Activated T-cell treated with anti-CD3 and anti-CD28 coated beads for 4 hours (primary cell): ENCODE measurements around the gene PUSL1.

ENCODE experiments used
- DNase-seq: peaks from one replicate; pipeline ENCODE4 v3.0.0-alpha.2; 2020

PUSL1 gene

GRCh38 chr1:1325288-1326074 lies 17.1 kb downstream of the PUSL1 start:
- no peak for DNase-seq

DNA sequence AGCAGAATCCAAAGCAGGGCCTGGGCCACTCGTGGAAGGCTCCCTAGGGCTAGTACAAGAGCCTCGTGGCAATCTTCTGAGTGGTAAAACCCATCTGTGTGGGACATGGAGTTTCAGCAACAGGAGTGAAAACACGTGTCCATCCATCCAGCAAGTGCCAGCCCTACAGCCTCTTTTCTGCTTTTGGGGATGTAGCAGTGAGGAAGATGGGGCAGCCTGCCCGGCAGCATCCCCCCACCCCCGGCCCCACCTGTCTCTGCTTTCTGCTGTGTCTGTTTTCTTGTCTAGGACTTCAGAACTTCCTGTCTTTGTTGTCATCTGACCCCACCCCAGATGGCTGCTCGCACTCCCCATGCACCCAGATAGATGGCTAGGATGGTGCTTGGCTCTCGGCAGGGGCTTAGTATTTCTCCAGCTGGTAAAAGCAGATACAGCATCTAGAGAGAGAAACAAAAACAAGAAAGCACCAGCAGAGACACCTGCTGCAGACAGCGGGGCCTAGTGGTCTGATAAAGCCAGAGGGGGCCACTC lies 17.7 kb downstream of the PUSL1 start:
- DNase-seq = no peak

- DNase-seq = no peak
These were observed 18.9 kb downstream of the PUSL1 start for GRCh38 chr1:1327291-1327690.

DNA sequence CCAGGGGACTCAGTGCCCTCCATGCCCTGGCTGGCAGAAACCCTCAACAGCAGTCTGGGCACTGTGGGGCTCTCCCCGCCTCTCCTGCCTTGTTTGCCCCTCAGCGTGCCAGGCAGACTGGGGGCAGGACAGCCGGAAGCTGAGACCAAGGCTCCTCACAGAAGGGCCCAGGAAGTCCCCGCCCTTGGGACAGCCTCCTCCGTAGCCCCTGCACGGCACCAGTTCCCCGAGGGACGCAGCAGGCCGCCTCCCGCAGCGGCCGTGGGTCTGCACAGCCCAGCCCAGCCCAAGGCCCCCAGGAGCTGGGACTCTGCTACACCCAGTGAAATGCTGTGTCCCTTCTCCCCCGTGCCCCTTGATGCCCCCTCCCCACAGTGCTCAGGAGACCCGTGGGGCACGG lies 19.9 kb downstream of the PUSL1 start:
- DNase-seq = no peak

- DNase-seq = no peak
These were observed 21.2 kb downstream of the PUSL1 start for GRCh38 chr1:1329304-1330210.

DNA sequence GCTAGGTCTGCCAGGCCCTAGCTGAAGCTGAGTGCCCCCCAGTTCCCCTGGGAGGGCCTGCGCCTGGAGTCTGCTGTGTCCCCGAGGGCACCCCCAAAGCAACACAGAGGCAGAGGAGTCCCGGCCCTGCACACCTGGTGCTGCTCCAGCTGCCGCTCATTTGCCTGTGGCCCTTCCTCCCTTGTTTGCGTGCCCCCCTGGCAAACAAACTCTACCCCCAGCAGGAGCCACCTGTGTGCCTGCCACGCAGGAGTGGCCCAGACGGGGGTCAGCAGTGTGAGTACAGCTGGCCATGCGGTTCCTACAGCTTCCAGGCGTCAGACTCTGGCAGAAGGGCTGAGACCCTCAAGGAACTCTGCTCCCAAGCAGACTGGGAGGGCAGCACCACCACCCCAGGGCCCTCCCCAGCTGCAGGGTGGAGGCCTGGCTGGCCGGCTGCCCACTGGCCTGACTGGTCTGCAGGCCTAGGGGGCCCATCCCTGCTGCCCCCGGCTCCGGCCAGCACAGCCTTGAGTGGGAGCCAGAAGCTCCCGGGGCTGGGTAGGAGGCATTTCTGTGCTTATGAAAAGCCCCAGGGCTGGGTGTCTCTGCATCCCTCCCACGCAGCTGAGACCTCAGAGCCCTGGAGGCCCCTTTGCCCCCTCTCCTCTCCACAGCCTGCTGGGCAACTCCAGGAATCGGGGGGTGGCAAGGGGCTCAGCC lies 22.1 kb downstream of the PUSL1 start:
- no peak for DNase-seq

DNA sequence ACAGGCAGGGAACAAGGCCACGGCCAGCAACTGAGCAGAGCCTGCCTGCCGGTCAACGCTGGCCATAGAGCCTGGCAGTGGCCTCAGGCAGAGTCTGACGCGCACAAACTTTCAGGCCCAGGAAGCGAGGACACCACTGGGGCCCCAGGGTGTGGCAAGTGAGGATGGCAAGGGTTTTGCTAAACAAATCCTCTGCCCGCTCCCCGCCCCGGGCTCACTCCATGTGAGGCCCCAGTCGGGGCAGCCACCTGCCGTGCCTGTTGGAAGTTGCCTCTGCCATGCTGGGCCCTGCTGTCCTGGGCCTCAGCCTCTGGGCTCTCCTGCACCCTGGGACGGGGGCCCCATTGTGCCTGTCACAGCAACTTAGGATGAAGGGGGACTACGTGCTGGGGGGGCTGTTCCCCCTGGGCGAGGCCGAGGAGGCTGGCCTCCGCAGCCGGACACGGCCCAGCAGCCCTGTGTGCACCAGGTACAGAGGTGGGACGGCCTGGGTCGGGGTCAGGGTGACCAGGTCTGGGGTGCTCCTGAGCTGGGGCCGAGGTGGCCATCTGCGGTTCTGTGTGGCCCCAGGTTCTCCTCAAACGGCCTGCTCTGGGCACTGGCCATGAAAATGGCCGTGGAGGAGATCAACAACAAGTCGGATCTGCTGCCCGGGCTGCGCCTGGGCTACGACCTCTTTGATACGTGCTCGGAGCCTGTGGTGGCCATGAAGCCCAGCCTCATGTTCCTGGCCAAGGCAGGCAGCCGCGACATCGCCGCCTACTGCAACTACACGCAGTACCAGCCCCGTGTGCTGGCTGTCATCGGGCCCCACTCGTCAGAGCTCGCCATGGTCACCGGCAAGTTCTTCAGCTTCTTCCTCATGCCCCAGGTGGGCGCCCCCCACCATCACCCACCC lies 22.9 kb downstream of the PUSL1 start, which contains the start of gene TAS1R3:
Gene TAS1R3 (plus strand): TSS at position 213 of the 898 bp plus-strand sequence. CDS start 66 bp downstream, at position 279.
- no peak for DNase-seq

DNA sequence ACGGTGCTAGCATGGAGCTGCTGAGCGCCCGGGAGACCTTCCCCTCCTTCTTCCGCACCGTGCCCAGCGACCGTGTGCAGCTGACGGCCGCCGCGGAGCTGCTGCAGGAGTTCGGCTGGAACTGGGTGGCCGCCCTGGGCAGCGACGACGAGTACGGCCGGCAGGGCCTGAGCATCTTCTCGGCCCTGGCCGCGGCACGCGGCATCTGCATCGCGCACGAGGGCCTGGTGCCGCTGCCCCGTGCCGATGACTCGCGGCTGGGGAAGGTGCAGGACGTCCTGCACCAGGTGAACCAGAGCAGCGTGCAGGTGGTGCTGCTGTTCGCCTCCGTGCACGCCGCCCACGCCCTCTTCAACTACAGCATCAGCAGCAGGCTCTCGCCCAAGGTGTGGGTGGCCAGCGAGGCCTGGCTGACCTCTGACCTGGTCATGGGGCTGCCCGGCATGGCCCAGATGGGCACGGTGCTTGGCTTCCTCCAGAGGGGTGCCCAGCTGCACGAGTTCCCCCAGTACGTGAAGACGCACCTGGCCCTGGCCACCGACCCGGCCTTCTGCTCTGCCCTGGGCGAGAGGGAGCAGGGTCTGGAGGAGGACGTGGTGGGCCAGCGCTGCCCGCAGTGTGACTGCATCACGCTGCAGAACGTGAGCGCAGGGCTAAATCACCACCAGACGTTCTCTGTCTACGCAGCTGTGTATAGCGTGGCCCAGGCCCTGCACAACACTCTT lies 23.8 kb downstream of the PUSL1 start:
- DNase-seq = no peak

DNA sequence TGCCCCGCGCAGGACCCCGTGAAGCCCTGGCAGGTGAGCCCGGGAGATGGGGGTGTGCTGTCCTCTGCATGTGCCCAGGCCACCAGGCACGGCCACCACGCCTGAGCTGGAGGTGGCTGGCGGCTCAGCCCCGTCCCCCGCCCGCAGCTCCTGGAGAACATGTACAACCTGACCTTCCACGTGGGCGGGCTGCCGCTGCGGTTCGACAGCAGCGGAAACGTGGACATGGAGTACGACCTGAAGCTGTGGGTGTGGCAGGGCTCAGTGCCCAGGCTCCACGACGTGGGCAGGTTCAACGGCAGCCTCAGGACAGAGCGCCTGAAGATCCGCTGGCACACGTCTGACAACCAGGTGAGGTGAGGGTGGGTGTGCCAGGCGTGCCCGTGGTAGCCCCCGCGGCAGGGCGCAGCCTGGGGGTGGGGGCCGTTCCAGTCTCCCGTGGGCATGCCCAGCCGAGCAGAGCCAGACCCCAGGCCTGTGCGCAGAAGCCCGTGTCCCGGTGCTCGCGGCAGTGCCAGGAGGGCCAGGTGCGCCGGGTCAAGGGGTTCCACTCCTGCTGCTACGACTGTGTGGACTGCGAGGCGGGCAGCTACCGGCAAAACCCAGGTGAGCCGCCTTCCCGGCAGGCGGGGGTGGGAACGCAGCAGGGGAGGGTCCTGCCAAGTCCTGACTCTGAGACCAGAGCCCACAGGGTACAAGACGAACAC lies 24.5 kb downstream of the PUSL1 start:
- DNase-seq = no peak

DNA sequence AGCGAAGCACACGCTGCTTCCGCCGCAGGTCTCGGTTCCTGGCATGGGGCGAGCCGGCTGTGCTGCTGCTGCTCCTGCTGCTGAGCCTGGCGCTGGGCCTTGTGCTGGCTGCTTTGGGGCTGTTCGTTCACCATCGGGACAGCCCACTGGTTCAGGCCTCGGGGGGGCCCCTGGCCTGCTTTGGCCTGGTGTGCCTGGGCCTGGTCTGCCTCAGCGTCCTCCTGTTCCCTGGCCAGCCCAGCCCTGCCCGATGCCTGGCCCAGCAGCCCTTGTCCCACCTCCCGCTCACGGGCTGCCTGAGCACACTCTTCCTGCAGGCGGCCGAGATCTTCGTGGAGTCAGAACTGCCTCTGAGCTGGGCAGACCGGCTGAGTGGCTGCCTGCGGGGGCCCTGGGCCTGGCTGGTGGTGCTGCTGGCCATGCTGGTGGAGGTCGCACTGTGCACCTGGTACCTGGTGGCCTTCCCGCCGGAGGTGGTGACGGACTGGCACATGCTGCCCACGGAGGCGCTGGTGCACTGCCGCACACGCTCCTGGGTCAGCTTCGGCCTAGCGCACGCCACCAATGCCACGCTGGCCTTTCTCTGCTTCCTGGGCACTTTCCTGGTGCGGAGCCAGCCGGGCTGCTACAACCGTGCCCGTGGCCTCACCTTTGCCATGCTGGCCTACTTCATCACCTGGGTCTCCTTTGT lies 25.3 kb downstream of the PUSL1 start:
- no peak for DNase-seq

DNA sequence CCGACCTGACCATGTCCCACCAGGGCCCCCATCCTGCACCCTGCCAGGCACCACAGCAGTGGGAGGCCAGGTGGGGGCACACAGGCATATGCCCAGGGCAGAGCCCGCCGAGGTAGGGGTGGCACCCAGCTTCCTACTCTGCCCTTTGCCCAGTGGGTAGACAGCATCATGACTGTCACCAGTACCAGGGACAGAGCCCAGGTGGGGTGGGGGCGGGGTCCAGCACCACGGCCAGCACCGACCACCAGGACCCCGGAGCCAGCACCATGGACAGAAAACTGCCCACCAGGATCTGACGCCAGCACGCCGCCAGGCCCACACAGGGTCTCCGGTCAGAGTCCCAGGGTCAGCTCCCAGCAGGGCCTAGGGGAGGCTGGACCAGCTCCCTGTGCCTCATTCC lies 26.4 kb downstream of the PUSL1 start:
- DNase-seq = no peak

GRCh38 chr1:1335283-1335682 lies 26.9 kb downstream of the PUSL1 start:
- no peak for DNase-seq

DNA sequence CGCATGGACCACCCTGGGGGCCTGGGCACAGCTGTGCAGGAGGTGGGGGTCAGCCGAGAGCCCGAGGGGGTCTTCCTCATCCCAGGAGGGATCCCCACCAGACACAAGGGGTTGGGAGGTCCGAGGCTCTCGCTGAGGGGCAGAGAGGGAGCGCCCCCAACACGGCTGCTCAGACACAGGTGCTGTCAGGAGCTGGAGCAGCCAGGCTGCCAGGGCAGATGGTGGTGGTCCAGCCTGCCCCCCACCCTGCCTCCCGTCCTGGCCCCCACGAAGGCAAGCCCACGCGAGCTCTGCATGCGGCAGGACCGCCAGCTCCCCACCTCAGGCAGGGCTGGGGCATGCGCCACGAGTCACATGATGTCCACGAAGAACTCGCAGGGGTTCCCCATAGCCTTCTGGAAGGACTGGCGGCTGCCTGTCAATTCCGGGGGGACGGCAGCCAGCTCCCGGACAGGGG lies 27.4 kb downstream of the PUSL1 start:
- no peak for DNase-seq

GRCh38 chr1:1336446-1336845 lies 28.0 kb downstream of the PUSL1 start:
- no peak for DNase-seq

DNA sequence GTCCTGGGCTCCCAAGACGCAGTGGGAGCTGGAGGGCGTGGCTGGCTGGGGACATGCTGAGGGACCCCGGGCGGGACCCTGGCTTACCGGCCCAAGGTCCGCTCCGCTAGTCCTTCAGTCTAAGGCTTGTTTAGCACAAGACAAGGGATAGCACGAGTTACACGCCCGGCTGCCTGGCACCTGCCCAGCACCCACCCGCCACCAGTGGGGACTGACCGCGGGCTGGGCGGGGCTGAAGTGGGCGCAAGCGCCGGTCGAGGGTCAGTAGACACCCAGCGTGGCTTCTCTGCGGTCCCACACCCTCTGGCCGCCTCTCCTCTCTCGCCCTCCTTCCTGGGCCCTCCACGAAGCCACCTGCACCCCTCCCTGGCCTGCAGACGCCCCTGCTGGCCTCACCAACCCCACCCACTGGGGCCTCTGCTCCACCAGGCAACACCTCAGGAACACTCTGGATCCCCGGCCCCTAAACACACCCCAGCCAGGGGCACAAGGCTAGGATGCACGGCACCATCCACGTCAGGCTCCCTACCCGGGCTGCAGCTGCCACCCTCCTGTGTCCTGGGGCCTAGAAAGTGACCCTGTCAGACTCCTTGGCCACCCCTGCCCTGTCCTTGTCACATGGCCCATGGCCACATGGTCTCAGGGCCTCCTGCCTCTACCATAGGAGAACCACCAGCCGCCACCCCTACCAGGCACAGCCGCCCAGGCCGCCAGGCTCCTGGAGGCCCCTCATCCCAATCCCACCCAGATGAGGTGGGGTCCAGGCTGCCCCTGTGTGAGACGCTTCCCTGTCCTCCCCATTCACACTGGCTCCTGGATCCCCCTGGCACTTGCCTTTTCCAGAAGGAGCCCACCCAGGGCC lies 28.8 kb downstream of the PUSL1 start:
- no peak for DNase-seq

- no peak for DNase-seq
These were observed 29.4 kb downstream of the PUSL1 start for GRCh38 chr1:1337793-1338147.

GRCh38 chr1:1338278-1338677 lies 29.9 kb downstream of the PUSL1 start:
- DNase-seq = no peak

DNA sequence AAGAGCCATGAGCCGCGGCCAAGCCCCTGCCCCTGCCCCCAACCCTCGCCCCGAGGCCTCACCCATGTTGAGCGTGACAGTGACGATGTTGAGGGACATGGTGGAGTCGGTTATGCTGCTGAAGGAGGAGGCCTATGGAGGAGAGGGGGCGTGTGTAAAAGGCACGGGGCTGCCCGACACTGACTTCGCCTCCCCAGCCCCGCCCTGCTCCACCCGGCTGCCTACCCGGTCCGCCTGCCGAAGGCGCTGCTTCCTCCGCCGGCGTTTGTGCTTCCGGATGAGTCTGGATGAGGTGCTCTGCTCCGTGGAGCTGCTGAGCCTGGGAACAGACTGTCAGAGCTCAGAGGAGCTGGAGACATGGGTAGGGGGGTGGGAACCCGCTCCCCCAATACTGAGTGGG lies 31.8 kb downstream of the PUSL1 start:
- DNase-seq = no peak
